ENCODE measurements around the gene USP24.

DNA sequence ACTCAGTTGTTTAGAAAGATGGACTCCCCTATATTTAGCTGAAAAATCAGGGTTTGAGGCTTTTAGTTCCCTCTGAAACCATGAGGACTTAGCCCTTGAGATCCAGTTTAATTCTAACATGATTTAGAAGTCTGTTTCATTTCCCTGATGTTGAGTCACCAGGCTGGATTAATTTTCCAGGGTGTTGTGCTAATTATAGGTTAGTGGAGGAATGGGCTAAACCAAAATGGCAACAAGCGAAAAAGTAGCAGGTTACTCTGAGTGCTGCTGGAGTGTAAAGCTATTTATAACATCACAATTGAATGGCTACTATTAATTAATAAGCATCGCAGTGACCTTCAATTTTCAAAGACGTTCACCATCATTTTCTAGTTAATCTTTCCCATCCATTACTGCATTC is 15.5 kb upstream of the USP24 start:
- TF ChIP-seq, protein P1, sequence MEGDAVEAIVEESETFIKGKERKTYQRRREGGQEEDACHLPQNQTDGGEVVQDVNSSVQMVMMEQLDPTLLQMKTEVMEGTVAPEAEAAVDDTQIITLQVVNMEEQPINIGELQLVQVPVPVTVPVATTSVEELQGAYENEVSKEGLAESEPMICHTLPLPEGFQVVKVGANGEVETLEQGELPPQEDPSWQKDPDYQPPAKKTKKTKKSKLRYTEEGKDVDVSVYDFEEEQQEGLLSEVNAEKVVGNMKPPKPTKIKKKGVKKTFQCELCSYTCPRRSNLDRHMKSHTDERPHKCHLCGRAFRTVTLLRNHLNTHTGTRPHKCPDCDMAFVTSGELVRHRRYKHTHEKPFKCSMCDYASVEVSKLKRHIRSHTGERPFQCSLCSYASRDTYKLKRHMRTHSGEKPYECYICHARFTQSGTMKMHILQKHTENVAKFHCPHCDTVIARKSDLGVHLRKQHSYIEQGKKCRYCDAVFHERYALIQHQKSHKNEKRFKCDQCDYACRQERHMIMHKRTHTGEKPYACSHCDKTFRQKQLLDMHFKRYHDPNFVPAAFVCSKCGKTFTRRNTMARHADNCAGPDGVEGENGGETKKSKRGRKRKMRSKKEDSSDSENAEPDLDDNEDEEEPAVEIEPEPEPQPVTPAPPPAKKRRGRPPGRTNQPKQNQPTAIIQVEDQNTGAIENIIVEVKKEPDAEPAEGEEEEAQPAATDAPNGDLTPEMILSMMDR (IDR thresholded peaks at IDR 0.05) = no peak
- TF ChIP-seq EZH2 (IDR thresholded peaks at IDR 0.05) (no peak), EZH2phosphoT487 (IDR thresholded peaks at IDR 0.05) (no peak)
